A673 (cell line): ENCODE results near the gene SLC4A1. TPM values are rescaled to one million over a fixed set of nuclear protein-coding genes. Genes with fewer than 3 reads are reported as not detected.

Experiments used
- BruUV-seq: library from RNA; stranded (reverse); fragments of 400-500 nt; replicated peaks from 2 replicates; lab custom pipeline; 2021; lab: Mats Ljungman, UMichigan
- CTCF ChIA-PET: fragments of 300-600 bp; sonication (Branson Sonifier 250); formaldehyde crosslinking; loops from one replicate; lab custom pipeline; 2022; ENCODE audit warnings: antibody characterized with exemption; lab: Charles Lee
- POLR2A ChIA-PET: fragments of 300-600 bp; sonication (Branson Sonifier 250); formaldehyde crosslinking; loops from one replicate; lab custom pipeline; 2022; ENCODE audit warnings: antibody characterized with exemption; ENCODE audit not compliant: low non-redundant PET; lab: Charles Lee
- DNase-seq: peaks from one replicate; pipeline ENCODE4 v3.0.0-alpha.2; 2015; ENCODE audit warnings: low spot score
- H3K27ac ChIP-seq: fragments of 200-600 bp; sonication (generic); 2 replicates; pipeline ENCODE4 v1.5.1; 2016; ENCODE audit warnings: mixed run types, low read depth, mild to moderate bottlenecking, mixed read lengths, antibody characterized with exemption, low read length; ENCODE audit not compliant: poor library complexity, severe bottlenecking
- H3K27me3 ChIP-seq: fragments of 200-600 bp; sonication (generic); replicated peaks from 2 replicates; pipeline ENCODE4 v1.6.1; 2017; ENCODE audit warnings: mixed run types, low read depth, mild to moderate bottlenecking, mixed read lengths, antibody characterized with exemption, low read length; ENCODE audit not compliant: insufficient read depth, poor library complexity
- H3K36me3 ChIP-seq: fragments of 200-600 bp; sonication (generic); 2 replicates; pipeline ENCODE4 v1.6.1; 2016; ENCODE audit warnings: mixed run types, mild to moderate bottlenecking, mixed read lengths, antibody characterized with exemption, low read length; ENCODE audit not compliant: insufficient read depth, poor library complexity, severe bottlenecking
- H3K4me1 ChIP-seq: fragments of 200-600 bp; sonication (generic); 2 replicates; pipeline ENCODE4 v1.6.1; 2017; ENCODE audit warnings: mixed run types, mild to moderate bottlenecking, mixed read lengths, antibody characterized with exemption, low read length; ENCODE audit not compliant: insufficient read depth, poor library complexity, severe bottlenecking
- H3K4me3 ChIP-seq: fragments of 200-600 bp; sonication (generic); 2 replicates; pipeline ENCODE4 v1.5.1; 2016; ENCODE audit warnings: low read depth, mixed run types, mild to moderate bottlenecking, mixed read lengths, low read length; ENCODE audit not compliant: poor library complexity, severe bottlenecking
- H3K9me3 ChIP-seq: fragments of 200-600 bp; sonication (generic); 2 replicates; pipeline ENCODE4 v1.6.1; 2016; ENCODE audit warnings: mixed run types, low read depth, mild to moderate bottlenecking, mixed read lengths, antibody characterized with exemption, low read length; ENCODE audit not compliant: poor library complexity, severe bottlenecking
- CTCF ChIP-seq: fragments of 300-800, 200-600 bp; sonication (generic); conservative IDR thresholded peaks from 2 replicates; pipeline ENCODE4 v1.5.1; 2017; ENCODE audit warnings: low read depth, mild to moderate bottlenecking, antibody characterized with exemption, low read length, moderate library complexity, mixed read lengths
- EZH2 ChIP-seq: fragments of 200-600 bp; sonication (generic); IDR thresholded peaks from 2 replicates; pipeline ENCODE4 v1.6.1; 2017; ENCODE audit warnings: borderline replicate concordance, low read depth, mild to moderate bottlenecking, mixed read lengths, antibody characterized with exemption, low read length; ENCODE audit not compliant: poor library complexity, severe bottlenecking
- intact Hi-C: fragments of 100-400 bp; cut with micrococcal nuclease; formaldehyde crosslinking; loops from one replicate; pipeline ENCODE4 v1.10.0; 2022; ENCODE audit not compliant: unreplicated experiment
- total RNA-seq: library from RNA; stranded (reverse); gene quantifications from 2 replicates; pipeline ENCODE4 v1.2.3, GENCODE V29; 2021

The SLC4A1 gene
- total RNA-seq, 1 experiment from 2014 or later = not detected

GRCh38 chr17:44310188-44310587, 42.3 kb upstream of the SLC4A1 start:
- H3K9me3 ChIP-seq = no peaks in the 10 kb centered on the region
- POLR2A ChIA-PET = no interaction called here
- H3K4me1 ChIP-seq = no peaks in the 10 kb centered on the region
- H3K27me3 ChIP-seq = peaks cover 4% of the 10 kb centered on the region
- CTCF ChIA-PET = no interaction called here
- DNase-seq = no peak
- H3K27ac ChIP-seq = no peak overlapping the region
- intact Hi-C loops = no loop called here
- BruUV-seq = no TSS peak
- H3K36me3 ChIP-seq = no peaks in the 10 kb centered on the region
- TF ChIP-seq EZH2 = no peak
- no peak for TF ChIP-seq CTCF
- no peak overlapping the region for H3K4me3 ChIP-seq

GRCh38 chr17:44309472-44309871, 41.5 kb upstream of the SLC4A1 start:
- TF ChIP-seq CTCF = no peak
- TF ChIP-seq EZH2 = no peak
- POLR2A ChIA-PET = no interaction called here
- intact Hi-C loops = no loop called here
- Histone ChIP-seq H3K36me3 (no peaks in the 10 kb centered on the region), H3K4me3 (no peak overlapping the region), H3K27ac (no peak overlapping the region), H3K4me1 (no peaks in the 10 kb centered on the region), H3K9me3 (no peaks in the 10 kb centered on the region), H3K27me3 (peaks cover 4% of the 10 kb centered on the region)
- CTCF ChIA-PET = no interaction called here
- BruUV-seq = no TSS peak
- no peak for DNase-seq

GRCh38 chr17:44308865-44309264, 40.9 kb upstream of the SLC4A1 start:
- H3K27ac ChIP-seq = no peak overlapping the region
- POLR2A ChIA-PET = no interaction called here

More at GRCh38 chr17:44308865-44309264, 40.9 kb upstream of the SLC4A1 start:
- H3K4me1 ChIP-seq = no peaks in the 10 kb centered on the region
- no peak for DNase-seq
- peaks cover 4% of the 10 kb centered on the region for H3K27me3 ChIP-seq
- intact Hi-C loops = no loop called here
- H3K36me3 ChIP-seq = no peaks in the 10 kb centered on the region
- no peaks in the 10 kb centered on the region for H3K9me3 ChIP-seq
- H3K4me3 ChIP-seq = peak overlapping the region; percentile 21
- TF ChIP-seq EZH2 = no peak
- TF ChIP-seq CTCF = no peak
- BruUV-seq = no TSS peak
- CTCF ChIA-PET = no interaction called here
